Activated CD4-positive, alpha-beta T cell treated with anti-CD3 and anti-CD28 coated beads, Interleukin-2, amount 10 ng/mL, durations not matched to agents 7 days and 5 days (primary cell): ENCODE measurements around the gene KRT3. TPM values are rescaled to one million over a fixed set of nuclear protein-coding genes. Genes with fewer than 3 reads are reported as not detected.

Experiments used
- CTCF ChIA-PET: fragments of 350-600 bp; sonication (Branson Sonifier 250); formaldehyde crosslinking; loops from one replicate; lab custom pipeline; 2021; ENCODE audit warnings: antibody characterized with exemption; lab: Charles Lee
- POLR2A ChIA-PET: fragments of 350-600 bp; sonication (Branson Sonifier 250); formaldehyde crosslinking; loops from one replicate; lab custom pipeline; 2021; ENCODE audit warnings: antibody characterized with exemption; lab: Charles Lee
- DNase-seq: peaks from one replicate; pipeline ENCODE4 v3.0.0-alpha.2; 2020
- H3K27ac Mint-ChIP-seq: one replicate; pipeline ENCODE4 v1.8.0; 2021; ENCODE audit warnings: mild to moderate bottlenecking, moderate library complexity, mixed read lengths
- H3K27me3 Mint-ChIP-seq: one replicate; pipeline ENCODE4 v1.8.0; 2021; ENCODE audit warnings: mixed read lengths
- H3K36me3 Mint-ChIP-seq: one replicate; pipeline ENCODE4 v1.8.0; 2021; ENCODE audit warnings: low read depth, mixed read lengths
- H3K4me1 Mint-ChIP-seq: one replicate; pipeline ENCODE4 v1.8.0; 2021; ENCODE audit warnings: mixed read lengths
- H3K4me3 Mint-ChIP-seq: one replicate; pipeline ENCODE4 v1.8.0; 2021; ENCODE audit warnings: mild to moderate bottlenecking, moderate library complexity, mixed read lengths
- H3K9me3 Mint-ChIP-seq: one replicate; pipeline ENCODE4 v1.8.0; 2021; ENCODE audit warnings: mixed read lengths
- total RNA-seq, 2 experiments: library from RNA; stranded (reverse); gene quantifications; one replicate each; pipeline ENCODE4 v1.2.3, GENCODE V29; 2021

Gene KRT3
- total RNA-seq, 2 experiments from 2014 or later = not detected

DNA sequence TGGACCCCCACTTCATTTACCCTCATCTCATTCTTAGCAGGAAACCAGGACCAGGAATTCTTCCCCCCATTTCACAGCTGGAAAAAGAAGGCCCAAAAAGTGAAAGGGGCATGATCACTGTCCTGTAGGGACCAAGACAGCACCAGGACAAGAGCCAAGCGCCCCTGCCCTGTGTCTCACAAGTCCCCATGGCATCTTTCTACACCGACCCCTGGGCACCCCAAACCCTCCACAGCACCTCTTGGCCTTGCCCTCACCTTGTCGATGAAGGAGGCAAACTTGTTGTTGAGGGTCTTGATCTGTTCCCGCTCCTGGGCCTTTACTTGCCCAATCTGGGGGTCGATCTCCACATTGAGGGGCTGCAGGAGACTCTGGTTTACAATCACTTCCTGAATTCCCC, 19.5 kb downstream of the KRT3 start:
- Mint-ChIP-seq H3K27ac (no peak overlapping the region), H3K36me3 (no peaks in the 10 kb centered on the region), H3K27me3 (peaks cover 8% of the 10 kb centered on the region), H3K4me3 (no peak overlapping the region), H3K9me3 (no peaks in the 10 kb centered on the region), H3K4me1 (no peaks in the 10 kb centered on the region)
- POLR2A ChIA-PET = no interaction called here
- no peak for DNase-seq
- CTCF ChIA-PET = interaction anchor here (1.1 kb wide), 2 partner anchors 97 to 103 kb away, joined by 3 read pairs; partner anchors contain the start of gene KRT1

DNA sequence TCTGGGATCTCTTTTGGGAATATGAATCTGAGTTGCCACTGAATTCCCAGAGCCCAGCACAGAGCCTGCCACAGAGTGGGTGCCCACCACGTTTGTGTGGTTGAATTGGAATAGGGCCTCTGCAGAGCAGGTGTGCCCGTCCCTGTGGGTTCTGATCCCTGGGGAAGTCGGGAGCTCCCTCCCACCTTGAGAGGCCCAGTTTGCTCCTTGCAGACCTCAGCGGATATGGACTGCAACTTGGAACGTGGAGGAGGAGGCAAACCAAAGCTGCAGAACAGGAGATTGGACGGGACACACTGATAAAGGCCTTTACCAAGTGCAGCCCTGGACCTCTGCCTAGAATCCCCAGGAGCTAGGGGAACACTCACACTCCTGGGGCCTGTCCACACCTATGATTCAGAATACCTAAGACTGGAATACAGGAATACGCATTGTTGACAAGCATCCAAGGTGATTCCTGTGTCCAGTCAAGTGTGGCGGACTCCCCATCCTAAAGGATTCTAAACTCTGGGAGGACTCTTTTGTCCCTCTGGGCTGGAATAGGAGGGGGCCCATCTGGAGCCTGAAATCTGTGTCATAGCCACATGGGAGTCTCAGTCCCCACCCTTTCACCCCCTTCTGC, 21.2 kb downstream of the KRT3 start:
- ChIA-PET POLR2A (no interaction called here), CTCF (interaction anchor here (1.5 kb wide), 1 partner anchor 19 kb away, joined by 4 read pairs; no protein-coding TSS in a partner anchor)
- no peak overlapping the region for H3K4me3 Mint-ChIP-seq
- no peaks in the 10 kb centered on the region for H3K4me1 Mint-ChIP-seq
- no peak for DNase-seq
- H3K9me3 Mint-ChIP-seq = no peaks in the 10 kb centered on the region
- H3K36me3 Mint-ChIP-seq = no peaks in the 10 kb centered on the region
- H3K27me3 Mint-ChIP-seq = peaks cover 2% of the 10 kb centered on the region
- no peak overlapping the region for H3K27ac Mint-ChIP-seq

DNA sequence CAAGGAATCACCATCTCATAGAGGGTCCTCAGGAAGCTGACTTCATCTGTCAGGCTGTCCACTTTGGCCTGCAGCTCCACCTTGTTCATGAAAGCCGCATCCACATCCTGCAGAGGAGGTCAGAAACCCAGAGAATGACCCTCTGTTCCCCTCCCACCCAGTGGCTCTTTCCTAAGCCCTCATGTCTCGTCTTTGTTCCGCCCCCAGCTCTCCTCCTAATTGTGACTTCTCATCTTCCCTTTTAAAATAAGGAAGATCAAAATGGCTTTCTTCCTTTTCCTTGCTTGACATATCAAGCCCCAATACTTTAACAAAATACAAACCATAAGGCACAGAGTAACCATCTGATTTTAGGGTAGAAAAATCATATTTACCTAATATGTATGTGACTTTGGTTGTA, 23.1 kb downstream of the KRT3 start:
- Mint-ChIP-seq H3K27ac (no peak overlapping the region), H3K9me3 (no peaks in the 10 kb centered on the region), H3K36me3 (no peaks in the 10 kb centered on the region), H3K4me1 (no peaks in the 10 kb centered on the region), H3K27me3 (no peaks in the 10 kb centered on the region), H3K4me3 (no peak overlapping the region)
- ChIA-PET CTCF (interaction anchor here (1.6 kb wide), 1 partner anchor 208 kb away, joined by 3 read pairs; no protein-coding TSS in a partner anchor), POLR2A (no interaction called here)
- no peak for DNase-seq

DNA sequence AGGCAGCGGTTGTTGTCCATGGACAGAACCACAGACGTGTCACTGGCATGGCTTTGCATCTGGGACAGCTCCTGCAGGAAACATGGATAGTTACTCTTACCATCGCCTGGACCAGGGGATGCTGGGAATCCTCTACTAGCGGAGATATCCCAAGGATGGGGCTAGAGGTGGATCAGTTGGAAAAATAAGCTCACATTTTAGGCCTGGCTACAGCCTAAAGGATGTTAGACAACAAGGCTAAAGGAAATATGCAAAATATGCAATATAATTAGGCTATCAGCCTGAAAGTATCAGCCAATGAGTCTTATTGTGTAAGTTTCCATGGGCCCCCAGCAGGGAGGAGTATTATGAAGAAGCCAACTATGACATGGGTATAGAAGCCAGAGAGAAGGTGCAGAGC, 23.7 kb downstream of the KRT3 start:
- no peak for DNase-seq
- Mint-ChIP-seq H3K4me3 (no peak overlapping the region), H3K9me3 (no peaks in the 10 kb centered on the region), H3K4me1 (no peaks in the 10 kb centered on the region), H3K27ac (no peak overlapping the region), H3K36me3 (no peaks in the 10 kb centered on the region), H3K27me3 (no peaks in the 10 kb centered on the region)
- CTCF ChIA-PET = interaction anchor here (1.6 kb wide), 1 partner anchor 207 kb away, joined by 3 read pairs; no protein-coding TSS in a partner anchor
- POLR2A ChIA-PET = no interaction called here

DNA sequence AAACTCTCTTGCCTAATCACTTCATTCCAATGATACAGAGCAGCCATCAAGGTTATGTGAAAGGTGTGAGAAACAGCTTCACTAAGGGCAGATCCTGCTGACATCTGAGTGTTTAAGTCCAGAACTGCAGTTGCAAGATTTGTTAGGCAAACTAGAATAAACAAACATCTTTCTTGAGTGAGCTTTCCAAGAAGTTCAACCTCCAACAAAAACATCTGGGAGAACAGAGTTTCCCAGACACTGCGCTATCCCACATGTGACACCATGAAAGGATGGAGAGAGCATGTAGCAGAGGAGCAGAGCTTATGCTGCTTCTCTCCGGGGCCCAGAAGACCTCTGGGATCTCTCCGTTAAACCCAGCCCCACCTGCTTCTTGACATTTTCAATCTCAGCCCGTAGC, 24.4 kb downstream of the KRT3 start:
- POLR2A ChIA-PET = no interaction called here
- CTCF ChIA-PET = interaction anchor here (1.6 kb wide), 1 partner anchor 207 kb away, joined by 3 read pairs; no protein-coding TSS in a partner anchor
- no peaks in the 10 kb centered on the region for H3K27me3 Mint-ChIP-seq

DNA sequence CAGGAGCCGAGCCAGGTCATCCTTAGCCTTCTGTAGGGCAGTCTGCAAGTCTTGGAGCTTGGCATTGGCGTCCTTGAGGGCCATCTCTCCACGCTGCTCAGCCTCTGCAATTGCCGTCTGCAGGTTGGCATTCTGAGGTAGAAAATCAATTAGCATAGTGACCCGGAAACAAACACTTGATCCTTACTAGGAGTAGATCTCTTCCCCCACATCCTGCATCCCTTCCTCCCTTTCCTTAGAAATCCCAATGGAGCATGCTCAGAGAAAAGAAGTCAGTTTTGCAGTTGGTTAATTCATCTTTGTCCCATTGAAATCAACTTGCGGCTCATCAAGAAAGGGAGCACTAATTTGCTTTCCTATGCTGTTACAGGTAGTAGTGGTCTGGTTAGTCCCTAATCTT, 24.8 kb downstream of the KRT3 start:
- Mint-ChIP-seq H3K4me1 (no peaks in the 10 kb centered on the region), H3K4me3 (no peak overlapping the region), H3K9me3 (no peaks in the 10 kb centered on the region), H3K27me3 (no peaks in the 10 kb centered on the region), H3K27ac (no peak overlapping the region), H3K36me3 (no peaks in the 10 kb centered on the region)
- CTCF ChIA-PET = interaction anchor here (1.6 kb wide), 1 partner anchor 206 kb away, joined by 3 read pairs; no protein-coding TSS in a partner anchor
- POLR2A ChIA-PET = no interaction called here
- no peak for DNase-seq

More for the DNA sequence above, 24.4 kb downstream of the KRT3 start:
- DNase-seq = no peak
- H3K9me3 Mint-ChIP-seq = no peaks in the 10 kb centered on the region
- H3K4me1 Mint-ChIP-seq = no peaks in the 10 kb centered on the region
- no peak overlapping the region for H3K4me3 Mint-ChIP-seq
- no peaks in the 10 kb centered on the region for H3K36me3 Mint-ChIP-seq
- no peak overlapping the region for H3K27ac Mint-ChIP-seq

DNA sequence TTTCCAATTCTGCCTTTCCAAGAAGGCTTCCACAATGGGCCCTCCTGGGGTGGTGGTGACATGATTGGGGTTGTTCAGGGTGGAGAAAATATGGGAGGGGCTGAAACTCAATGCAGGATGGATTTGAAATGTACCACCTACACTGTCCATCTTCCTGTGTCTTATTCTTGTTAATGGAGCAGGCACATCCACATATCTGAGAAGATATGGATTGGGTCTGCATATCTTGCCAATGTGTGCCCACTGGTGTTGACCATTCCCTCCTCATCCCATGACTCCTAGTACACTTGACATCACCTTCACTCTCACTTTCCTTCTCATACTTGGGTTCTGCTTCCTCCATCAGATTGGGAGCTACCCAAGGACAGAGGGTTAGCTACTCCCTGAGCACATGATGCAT, 26.0 kb downstream of the KRT3 start:
- Mint-ChIP-seq H3K4me1 (no peaks in the 10 kb centered on the region), H3K27ac (no peak overlapping the region), H3K9me3 (no peaks in the 10 kb centered on the region), H3K36me3 (no peaks in the 10 kb centered on the region), H3K4me3 (no peak overlapping the region), H3K27me3 (no peaks in the 10 kb centered on the region)
- POLR2A ChIA-PET = no interaction called here
- CTCF ChIA-PET = no interaction called here
- DNase-seq = no peak

DNA sequence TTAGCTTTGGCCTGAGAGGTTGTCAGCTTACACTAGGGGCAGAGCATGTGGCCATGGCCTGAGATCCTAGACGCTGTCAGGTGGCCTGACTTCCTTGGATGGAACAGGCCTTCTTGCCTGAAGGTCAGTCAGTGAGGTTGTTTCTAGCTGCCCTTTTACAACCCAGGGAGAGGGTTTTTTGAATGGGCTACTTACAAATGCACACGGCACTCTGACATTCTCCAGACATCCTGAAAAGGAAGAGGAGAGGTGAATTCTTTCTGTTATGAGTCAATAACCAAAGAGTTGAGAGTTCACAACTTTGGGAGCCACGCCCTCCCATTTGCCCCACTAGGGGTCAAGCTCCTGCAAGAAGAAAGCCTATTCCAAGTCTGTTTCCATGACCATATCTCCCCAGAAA, 26.6 kb downstream of the KRT3 start:
- no peak for DNase-seq
- CTCF ChIA-PET = no interaction called here
- no peaks in the 10 kb centered on the region for H3K27me3 Mint-ChIP-seq
- no peaks in the 10 kb centered on the region for H3K36me3 Mint-ChIP-seq
- no peak overlapping the region for H3K4me3 Mint-ChIP-seq
- POLR2A ChIA-PET = no interaction called here
- H3K27ac Mint-ChIP-seq = no peak overlapping the region
- no peaks in the 10 kb centered on the region for H3K9me3 Mint-ChIP-seq
- H3K4me1 Mint-ChIP-seq = no peaks in the 10 kb centered on the region

DNA sequence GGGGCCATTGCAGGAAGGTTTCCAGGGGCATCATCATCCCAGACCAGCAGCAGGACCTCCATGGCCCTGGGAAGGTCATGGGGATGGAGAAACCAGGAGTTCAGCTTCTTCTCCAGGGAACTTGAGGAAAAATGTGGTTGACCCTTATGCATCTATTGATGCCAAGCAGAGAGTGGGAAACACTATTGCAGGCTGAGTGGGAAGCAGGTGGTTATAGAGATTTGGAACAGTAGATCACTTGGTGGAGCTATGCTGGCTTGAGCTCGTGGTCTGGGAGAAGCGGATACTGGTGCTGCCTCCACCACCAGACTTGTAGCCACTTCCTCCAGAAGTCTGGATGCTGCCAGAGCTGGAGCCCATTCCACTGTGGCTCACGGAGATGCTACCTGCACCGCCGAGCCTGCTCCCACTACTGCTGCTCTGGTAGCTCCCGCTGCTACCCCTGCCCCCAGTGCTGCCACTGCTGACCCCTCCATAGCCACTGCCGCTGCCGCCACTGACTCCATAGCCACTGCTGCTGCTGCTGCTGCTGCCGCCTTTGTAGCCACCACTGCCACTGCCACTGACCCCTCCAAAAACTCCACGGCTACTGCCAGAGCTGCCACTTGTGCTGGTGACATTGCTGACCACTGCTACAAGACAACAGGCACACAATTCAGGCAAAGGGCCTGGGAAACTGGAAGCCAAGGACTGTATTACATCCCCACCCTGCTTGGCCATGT, 27.3 kb downstream of the KRT3 start:
- CTCF ChIA-PET = no interaction called here
- no peak overlapping the region for H3K4me3 Mint-ChIP-seq
- H3K27me3 Mint-ChIP-seq = no peaks in the 10 kb centered on the region
- POLR2A ChIA-PET = no interaction called here
- no peaks in the 10 kb centered on the region for H3K36me3 Mint-ChIP-seq
- DNase-seq = no peak
- no peaks in the 10 kb centered on the region for H3K4me1 Mint-ChIP-seq
- no peaks in the 10 kb centered on the region for H3K9me3 Mint-ChIP-seq
- no peak overlapping the region for H3K27ac Mint-ChIP-seq

DNA sequence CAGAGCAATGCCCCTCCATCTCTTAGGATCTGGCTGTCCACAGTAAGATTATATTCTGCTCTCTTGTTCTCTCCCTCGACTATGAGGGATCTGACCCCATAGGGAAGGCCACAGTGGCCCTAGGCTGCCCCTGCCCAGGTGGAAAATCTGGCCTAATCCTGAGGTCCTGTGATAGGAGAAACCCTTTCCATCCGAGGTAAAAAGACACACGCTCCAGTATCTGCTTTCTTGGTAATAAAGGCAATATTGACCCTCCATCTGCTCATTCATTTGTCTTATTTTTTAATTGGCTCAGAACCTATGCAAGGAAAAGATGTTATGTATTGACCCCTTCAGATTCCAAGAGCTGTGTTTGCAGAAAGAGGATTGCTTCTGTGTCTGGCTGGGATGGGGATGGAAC, 28.5 kb downstream of the KRT3 start:
- H3K36me3 Mint-ChIP-seq = no peaks in the 10 kb centered on the region
- no peaks in the 10 kb centered on the region for H3K27me3 Mint-ChIP-seq
- no peaks in the 10 kb centered on the region for H3K9me3 Mint-ChIP-seq
- H3K27ac Mint-ChIP-seq = no peak overlapping the region
- CTCF ChIA-PET = no interaction called here
- H3K4me1 Mint-ChIP-seq = no peaks in the 10 kb centered on the region
- no peak for DNase-seq
- POLR2A ChIA-PET = no interaction called here
- H3K4me3 Mint-ChIP-seq = no peak overlapping the region

DNA sequence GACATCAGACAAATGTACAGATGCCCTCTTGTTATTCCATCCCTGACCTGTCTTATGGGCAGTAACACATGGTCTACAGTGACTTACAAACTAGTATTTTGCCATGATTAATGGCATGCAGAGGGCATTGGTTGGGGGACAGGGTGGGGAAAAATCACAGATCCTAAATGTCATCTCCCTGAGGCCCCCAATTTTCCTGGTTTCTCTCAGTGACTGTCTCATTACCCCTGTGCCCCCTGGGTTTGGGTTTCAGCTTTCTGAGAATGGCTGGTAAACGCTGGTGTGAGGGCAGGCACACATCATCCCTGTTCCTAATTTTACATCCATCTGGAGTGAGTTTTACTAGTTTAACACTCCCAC, 28.9 kb downstream of the KRT3 start:
- DNase-seq = no peak
- no peak overlapping the region for H3K4me3 Mint-ChIP-seq
- no peaks in the 10 kb centered on the region for H3K4me1 Mint-ChIP-seq
- H3K27me3 Mint-ChIP-seq = no peaks in the 10 kb centered on the region
- ChIA-PET CTCF (no interaction called here), POLR2A (no interaction called here)
- no peaks in the 10 kb centered on the region for H3K9me3 Mint-ChIP-seq
- H3K27ac Mint-ChIP-seq = no peak overlapping the region
- H3K36me3 Mint-ChIP-seq = no peaks in the 10 kb centered on the region

DNA sequence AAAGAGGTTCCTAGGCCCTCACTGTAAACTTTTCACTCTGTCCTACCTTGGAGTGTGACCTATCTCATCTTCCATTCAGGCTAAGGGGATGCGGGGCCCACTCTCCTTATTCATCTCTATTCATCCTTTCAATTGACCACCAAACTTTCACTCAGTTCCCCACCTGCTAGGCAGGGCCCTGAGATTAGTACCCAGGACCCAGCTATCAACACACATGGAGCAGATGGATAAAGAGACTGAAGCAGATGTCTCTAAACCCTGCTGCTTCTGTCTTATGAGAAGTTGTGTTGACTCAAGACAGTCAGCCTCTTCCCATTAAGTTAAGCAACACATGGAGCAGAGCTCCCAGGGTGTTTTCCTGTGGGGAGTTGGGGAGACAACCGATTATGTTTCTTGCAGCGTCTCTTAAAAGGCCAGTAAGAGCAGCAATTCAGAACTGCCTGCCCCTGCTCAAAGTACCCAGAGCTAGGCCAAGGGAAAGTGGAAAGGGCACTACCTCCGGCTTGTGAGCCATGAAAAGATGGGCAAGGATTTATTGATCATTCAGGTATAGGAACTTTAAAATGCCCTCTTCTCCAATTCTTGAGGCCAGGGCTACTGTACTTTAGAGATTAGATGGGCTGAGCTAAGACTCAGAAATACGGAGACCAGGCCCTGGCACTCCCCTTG, 29.4 kb downstream of the KRT3 start:
- CTCF ChIA-PET = no interaction called here
- Mint-ChIP-seq H3K4me3 (no peak overlapping the region), H3K4me1 (no peaks in the 10 kb centered on the region), H3K27ac (no peak overlapping the region), H3K36me3 (no peaks in the 10 kb centered on the region), H3K9me3 (peaks cover 2% of the 10 kb centered on the region), H3K27me3 (no peaks in the 10 kb centered on the region)
- DNase-seq = no peak
- POLR2A ChIA-PET = no interaction called here

DNA sequence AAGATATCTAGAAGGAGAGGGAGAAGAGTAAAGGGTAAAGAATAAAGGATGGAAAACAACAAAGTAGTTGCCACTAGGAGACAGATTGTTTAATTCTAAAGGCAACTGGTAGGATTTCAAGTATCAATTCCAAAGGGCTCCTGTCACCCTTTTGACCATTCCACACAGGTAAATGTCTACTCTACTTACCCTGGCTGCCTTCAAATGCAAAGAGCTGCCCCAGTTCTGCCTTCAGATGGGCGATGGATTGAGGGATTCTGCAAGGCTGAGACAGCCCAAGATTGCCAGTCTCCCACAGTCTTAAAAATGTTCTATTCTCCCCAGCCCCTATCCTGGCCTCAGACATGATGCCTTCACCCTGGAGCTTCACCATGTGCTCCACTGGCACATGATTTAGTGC, 30.2 kb downstream of the KRT3 start:
- Mint-ChIP-seq H3K27ac (no peak overlapping the region), H3K4me1 (no peaks in the 10 kb centered on the region), H3K36me3 (no peaks in the 10 kb centered on the region), H3K4me3 (no peak overlapping the region), H3K27me3 (no peaks in the 10 kb centered on the region), H3K9me3 (peaks cover 4% of the 10 kb centered on the region)
- POLR2A ChIA-PET = no interaction called here
- no peak for DNase-seq
- CTCF ChIA-PET = no interaction called here
